Effector memory CD4-positive, alpha-beta T cell (primary cell): ENCODE data around the gene GSTM5.
"Not testable (repeated sequence)": the region's sequence is repeated elsewhere in the genome, so short reads cannot be mapped to it uniquely, and the experiment has no call there.

ENCODE experiments used
- DNase-seq, 3 donors: peaks; one replicate each; pipeline ENCODE4 v3.0.0-alpha.2; 2020
- H3K27ac ChIP-seq: 2 replicates; pipeline ENCODE4 v1.7.0; 2013; ENCODE audit warnings: mild to moderate bottlenecking, low read length, moderate library complexity; ENCODE audit not compliant: insufficient read depth, poor library complexity, severe bottlenecking
- H3K27me3 ChIP-seq: replicated peaks from 2 replicates; pipeline ENCODE4 v1.7.0; 2013; ENCODE audit warnings: mild to moderate bottlenecking, low read length; ENCODE audit not compliant: insufficient read depth, control insufficient read depth, poor library complexity, severe bottlenecking
- H3K36me3 ChIP-seq: 2 replicates; pipeline ENCODE4 v1.7.0; 2013; ENCODE audit warnings: mild to moderate bottlenecking, low read length, moderate library complexity; ENCODE audit not compliant: control insufficient read depth, insufficient read depth
- H3K4me1 ChIP-seq: 2 replicates; pipeline ENCODE4 v1.7.0; 2013; ENCODE audit warnings: low read length, mild to moderate bottlenecking; ENCODE audit not compliant: control insufficient read depth, insufficient read depth, poor library complexity, severe bottlenecking
- H3K4me3 ChIP-seq: 2 replicates; pipeline ENCODE4 v1.7.0; 2013; ENCODE audit warnings: low read length, low read depth, mild to moderate bottlenecking; ENCODE audit not compliant: insufficient read depth, poor library complexity, severe bottlenecking
- H3K9me3 ChIP-seq: 2 replicates; pipeline ENCODE4 v1.7.0; 2013; ENCODE audit warnings: mild to moderate bottlenecking, low read length, moderate library complexity; ENCODE audit not compliant: control insufficient read depth

The GSTM5 gene

GRCh38 chr1:109765896-109766615 lies 54.0 kb downstream of the GSTM5 start:
- DNase-seq = no peak
- H3K27ac ChIP-seq = no peak overlapping the region

GRCh38 chr1:109766991-109767636 lies 55.1 kb downstream of the GSTM5 start:
- H3K36me3 ChIP-seq, H3K27ac ChIP-seq, H3K4me3 ChIP-seq, H3K4me1 ChIP-seq, H3K9me3 ChIP-seq, DNase-seq, H3K27me3 ChIP-seq: not testable (repeated sequence)

More at GRCh38 chr1:109765896-109766615, 54.0 kb downstream of the GSTM5 start:
- H3K27me3 ChIP-seq = peaks cover 4% of the 10 kb centered on the region
- H3K4me1 ChIP-seq = no peaks in the 10 kb centered on the region
- H3K4me3 ChIP-seq = no peak overlapping the region
- no peaks in the 10 kb centered on the region for H3K36me3 ChIP-seq
- no peaks in the 10 kb centered on the region for H3K9me3 ChIP-seq
